ENCODE data around the gene TNKS1BP1.
A peak's percentile ranks its signal among the peaks of the same experiment; 100 is the strongest.
"Not testable (repeated sequence)": the region's sequence is repeated elsewhere in the genome, so short reads cannot be mapped to it uniquely, and the experiment has no call there.

TNKS1BP1 gene, protein sequence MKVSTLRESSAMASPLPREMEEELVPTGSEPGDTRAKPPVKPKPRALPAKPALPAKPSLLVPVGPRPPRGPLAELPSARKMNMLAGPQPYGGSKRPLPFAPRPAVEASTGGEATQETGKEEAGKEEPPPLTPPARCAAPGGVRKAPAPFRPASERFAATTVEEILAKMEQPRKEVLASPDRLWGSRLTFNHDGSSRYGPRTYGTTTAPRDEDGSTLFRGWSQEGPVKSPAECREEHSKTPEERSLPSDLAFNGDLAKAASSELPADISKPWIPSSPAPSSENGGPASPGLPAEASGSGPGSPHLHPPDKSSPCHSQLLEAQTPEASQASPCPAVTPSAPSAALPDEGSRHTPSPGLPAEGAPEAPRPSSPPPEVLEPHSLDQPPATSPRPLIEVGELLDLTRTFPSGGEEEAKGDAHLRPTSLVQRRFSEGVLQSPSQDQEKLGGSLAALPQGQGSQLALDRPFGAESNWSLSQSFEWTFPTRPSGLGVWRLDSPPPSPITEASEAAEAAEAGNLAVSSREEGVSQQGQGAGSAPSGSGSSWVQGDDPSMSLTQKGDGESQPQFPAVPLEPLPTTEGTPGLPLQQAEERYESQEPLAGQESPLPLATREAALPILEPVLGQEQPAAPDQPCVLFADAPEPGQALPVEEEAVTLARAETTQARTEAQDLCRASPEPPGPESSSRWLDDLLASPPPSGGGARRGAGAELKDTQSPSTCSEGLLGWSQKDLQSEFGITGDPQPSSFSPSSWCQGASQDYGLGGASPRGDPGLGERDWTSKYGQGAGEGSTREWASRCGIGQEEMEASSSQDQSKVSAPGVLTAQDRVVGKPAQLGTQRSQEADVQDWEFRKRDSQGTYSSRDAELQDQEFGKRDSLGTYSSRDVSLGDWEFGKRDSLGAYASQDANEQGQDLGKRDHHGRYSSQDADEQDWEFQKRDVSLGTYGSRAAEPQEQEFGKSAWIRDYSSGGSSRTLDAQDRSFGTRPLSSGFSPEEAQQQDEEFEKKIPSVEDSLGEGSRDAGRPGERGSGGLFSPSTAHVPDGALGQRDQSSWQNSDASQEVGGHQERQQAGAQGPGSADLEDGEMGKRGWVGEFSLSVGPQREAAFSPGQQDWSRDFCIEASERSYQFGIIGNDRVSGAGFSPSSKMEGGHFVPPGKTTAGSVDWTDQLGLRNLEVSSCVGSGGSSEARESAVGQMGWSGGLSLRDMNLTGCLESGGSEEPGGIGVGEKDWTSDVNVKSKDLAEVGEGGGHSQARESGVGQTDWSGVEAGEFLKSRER (N-terminal part only)

DNA sequence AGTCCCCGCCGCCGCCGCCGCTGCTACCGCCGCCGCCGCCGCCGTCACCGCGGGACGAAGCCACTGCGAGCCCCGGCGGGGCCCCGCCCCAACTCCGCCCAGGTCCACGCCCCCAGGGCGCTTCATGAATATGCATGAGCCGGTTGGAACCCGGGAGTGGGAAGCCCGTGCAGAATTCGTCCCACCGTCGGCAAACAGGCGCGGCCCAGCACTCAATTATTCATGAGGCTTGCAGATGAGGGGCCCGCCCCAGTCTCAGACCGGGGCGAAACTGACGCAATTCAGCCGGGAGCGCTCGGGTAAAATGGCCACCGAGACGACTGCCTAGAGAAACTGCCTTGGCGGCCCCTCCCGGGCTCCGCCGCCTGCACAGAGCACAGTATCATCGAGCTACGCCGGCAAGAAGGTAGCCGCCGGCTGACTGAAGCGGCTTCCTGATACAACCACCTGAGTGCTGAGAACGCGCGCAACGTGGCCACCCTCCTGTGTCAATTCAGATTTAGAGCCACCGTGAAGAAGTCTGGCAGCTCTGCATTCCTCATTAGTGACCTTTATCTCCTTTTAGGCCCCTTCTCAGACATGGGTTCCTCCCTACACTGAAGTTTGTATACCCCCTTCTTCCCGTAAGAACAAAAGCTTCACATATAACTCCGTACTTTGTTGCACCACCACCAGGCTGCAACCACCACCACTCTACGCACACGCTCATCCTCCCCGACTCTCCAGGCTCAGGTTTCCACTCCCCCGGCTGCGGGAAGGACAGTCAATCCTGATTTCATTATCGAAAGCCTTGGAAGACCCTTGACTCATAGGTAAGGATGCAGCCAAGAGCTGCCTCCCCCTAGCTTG lies at the start of gene TNKS1BP1:
Gene TNKS1BP1 (minus strand): TSS at position 67 of the 849 bp plus-strand sequence. CDS start 3,067 bp downstream, outside the sequence.
- DNase-seq = peak; percentile 93 to 95

DNA sequence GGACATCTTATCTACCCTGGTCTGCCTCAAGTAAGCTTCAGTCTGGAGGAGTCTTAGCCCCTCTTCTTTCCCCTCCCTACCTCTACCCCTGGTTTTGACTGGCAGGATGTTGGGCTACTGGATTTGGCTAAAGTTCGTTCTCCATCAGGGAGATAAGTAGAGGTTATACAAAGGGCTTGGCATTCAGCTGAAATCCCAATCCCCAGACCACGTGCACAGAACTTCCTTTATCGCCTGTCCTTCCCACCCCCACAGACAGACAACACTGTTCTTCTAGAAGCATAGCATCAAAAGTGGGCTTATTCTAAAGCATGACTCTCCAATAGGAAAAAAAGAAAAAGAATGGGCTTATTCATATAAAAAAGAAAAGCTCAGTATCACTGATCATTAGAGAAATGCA lies 48.4 kb upstream of the TNKS1BP1 start:
- no peak for DNase-seq

DNA sequence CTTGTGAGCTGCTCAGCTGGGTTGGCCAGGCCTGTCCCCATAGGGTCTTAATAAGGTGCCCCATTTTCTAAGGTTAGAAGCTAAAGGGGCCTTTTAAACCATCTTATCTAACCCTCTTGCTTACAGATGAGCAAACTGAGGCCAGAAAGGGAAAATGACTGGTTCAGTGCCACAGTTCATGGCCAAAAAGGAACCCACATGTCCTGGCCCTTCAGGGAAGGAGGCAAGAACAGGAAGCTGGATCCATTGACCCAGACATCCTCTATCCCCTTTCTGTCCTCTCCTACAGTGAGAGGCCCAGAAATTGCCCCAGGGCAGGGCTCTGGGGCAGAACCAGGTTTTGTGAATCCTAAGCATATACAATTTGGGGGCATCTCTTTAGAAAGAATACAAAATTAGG lies 46.2 kb upstream of the TNKS1BP1 start:
- no peak for DNase-seq

DNA sequence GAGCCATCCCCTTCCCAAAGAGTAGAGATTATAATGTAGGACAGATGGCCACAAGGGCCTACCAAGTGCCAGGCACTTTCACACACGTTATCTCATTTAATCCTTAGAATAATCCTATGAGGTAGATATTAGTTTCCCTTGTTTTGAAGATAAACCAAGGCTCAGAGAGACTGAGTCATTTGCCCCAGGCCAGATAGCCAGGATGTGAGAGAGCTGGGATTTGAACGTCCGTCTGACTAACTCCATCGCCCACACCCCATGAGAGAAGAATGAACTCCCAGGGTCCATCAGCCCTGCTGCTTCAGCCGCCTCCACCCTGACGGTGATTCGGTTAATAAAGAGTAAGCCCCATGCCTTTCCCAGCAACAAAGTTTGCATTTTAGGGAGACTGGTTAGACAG lies 45.5 kb upstream of the TNKS1BP1 start:
- no peak for DNase-seq

DNA sequence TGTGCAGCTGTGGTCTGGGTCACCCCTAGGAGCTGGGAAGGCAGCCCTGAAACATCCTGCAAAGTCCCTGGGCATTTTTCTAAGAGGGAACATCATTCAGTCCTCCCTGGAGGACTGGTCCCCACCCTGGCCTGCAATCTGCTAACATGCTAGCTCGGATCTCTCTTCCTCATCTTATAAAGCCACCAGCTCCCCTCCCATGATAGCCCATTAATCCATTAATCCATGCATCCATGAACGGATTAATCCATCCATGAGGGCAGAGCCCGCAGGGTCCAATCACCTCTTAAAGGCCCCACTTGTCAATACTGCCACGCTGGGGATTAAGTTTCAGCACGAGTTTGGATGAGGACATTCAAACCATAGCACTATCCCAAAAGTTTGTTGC lies 44.1 kb upstream of the TNKS1BP1 start:
- no peak for DNase-seq

DNA sequence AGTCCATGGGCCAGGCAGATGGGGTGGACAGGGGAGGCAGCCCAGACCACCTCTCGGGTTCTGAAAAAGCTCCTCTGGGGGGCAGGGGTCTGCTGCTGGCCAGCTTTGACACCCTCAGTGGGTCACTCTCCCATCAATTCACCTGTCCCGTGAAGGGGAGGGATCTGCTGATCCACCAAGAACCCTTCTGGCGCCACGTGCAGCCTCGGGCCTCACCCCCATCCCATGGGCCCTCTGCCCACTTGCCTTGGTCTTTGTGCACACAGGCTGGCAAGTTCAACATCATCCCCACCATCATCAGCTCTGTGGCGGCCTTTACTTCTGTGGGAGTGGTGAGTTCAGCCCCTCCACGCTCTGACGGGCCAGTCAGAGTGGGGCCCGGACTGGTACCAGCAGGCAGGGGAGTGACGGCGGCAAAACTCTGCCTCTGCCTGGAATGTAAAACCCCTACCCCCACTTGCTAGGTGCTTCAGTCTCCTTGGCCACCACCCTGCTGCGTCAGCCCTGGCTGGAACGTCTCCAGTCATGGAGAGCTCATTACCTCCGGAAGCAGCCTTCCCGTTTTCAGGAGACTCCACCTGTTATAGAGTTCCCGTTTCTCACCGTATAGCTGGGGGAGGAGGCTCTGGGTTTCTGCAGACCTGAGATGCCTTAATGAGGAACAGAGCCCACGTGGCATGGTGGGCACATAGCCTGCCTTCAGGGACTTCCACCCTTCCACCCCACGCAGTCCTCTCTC lies 43.5 kb upstream of the TNKS1BP1 start:
- no peak for DNase-seq

DNA sequence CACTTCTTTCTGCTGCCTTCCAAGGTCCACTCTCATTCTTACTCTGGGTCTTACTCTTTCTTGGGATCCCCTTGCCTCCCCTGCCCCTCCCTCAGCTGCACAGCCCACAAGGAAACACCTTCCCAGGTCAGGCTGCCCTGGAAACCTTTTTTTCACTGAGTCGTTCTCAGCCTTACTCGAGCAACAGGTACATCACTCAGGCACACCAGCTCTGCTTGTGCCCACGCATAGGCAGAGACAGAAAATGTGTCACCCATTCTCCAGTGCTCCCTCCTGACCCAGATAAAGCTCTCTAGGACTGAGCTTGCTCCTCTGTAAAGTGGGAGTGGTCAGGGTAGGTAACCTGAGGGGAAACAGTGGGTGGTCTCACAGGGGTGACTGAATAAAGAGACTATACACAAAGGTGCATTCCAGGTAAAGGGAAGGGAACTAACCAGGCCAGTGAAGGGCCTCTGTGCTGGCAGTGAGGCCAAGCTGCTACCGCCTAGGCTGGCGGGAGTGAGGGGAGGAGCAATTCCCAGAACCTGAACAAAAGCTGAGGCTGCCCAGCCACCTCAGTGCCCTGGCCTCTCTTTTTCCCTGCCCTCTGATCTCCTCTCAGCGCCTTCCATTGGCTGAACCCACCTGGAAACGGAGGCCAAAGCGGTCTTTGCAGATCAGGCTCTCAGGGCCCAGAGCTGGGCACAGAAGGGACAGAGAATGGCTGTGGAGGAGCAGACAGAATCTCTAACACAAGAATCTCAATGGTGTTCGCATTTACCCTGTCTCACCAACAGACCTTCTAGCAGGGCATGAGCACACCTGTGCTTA lies 40.3 kb upstream of the TNKS1BP1 start:
- DNase-seq = no peak

DNA sequence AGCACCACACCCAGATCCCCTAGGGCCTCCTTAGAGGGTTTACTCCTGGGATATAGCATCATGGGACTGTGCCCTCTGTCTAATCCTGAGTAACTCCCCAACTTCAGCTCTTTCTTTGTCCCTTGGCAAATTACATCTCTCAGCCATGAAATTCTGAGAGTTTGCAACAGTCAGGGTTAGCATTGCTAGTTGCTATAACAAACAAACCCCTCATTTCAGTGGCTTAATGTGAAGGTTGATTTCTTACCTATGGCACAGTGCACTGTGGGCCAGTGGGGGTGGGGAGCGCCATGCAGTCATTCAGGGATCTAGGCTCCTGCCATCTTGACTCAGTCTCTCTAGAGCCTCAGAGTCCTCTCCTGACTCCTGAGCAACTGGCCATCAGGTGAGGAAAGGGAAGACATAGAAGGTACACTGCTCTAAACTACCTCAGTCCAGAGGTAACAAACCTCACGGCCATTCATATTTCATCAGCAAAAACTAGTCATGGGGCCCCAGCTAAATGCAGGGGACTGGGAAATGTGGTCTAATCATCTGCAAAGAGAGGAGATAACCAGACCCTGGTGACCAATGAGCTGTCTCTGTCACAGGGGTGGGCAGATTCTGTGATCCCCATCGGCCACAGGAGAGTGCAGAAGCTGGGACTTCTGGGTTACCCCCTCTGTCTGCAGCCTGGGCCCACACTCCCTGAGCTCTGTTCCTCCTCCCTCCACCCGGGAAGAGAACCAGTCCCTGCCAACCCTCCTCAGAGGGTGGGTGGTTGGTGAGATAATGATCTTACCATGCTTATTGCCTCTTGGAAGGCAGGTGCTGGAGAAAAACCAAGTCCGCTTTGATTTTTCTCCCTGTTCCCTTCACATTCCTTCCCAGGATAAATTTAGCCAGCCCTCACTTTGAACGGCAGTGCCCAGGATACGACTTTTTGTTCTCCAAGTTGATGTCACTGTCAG lies 38.7 kb upstream of the TNKS1BP1 start:
- no peak for DNase-seq

DNA sequence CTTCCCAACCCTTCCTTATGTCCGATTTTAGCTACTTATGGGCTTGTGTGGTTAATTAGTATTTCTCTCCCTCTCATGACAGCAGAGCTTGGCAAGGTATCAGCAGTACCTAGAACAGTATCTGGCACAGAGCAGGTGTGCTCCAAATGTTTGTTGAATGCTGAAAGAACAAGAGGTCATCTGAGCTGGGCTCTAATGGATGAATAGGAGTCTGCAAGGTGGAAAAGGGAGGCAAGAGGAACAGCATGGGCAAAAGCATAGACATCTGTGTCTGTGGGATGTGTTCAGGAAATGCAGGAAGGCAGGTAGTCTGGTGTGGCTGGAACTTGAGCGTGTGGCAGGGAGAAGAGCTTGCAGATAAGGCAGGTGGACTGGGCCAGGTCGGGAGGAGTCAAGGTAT lies 37.2 kb upstream of the TNKS1BP1 start:
- no peak for DNase-seq

DNA sequence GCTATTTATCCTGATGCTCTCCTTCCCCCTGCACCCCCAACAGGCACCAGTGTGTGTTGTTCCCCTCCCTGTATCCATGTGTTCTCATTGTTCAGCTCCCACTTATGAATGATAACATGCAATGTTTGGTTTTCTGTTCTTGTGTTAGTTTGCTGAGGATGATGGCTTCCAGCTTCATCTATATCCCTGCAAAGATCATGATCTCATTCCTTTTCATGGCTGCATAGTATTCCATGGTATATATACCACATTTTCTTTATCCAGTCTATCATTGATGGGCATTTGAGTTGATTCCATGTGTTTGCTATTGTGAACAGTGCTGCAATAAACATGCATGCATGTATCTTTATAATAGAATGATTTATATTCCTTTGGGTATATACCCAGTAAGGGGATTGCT lies 36.7 kb upstream of the TNKS1BP1 start:
- not testable (repeated sequence) for DNase-seq

DNA sequence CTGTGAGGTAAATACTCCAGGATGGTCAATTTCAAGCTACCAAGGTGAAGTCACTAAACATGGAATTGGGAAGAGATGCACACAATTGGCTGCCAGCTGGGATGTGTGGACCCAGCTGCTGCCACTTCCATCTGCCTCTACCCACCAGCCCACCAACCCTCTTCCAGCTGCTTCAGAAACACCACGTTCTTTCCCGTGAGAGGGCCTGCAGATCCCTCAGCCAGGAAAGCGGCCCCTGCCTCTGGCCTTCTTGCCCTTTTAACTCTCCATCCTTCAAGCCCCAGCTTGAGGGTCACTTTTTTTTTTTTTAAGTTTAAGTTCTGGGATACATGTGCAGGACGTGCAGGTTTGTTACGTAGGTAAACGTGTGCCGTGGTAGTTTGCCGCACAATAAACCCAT lies 36.2 kb upstream of the TNKS1BP1 start:
- DNase-seq = no peak

DNA sequence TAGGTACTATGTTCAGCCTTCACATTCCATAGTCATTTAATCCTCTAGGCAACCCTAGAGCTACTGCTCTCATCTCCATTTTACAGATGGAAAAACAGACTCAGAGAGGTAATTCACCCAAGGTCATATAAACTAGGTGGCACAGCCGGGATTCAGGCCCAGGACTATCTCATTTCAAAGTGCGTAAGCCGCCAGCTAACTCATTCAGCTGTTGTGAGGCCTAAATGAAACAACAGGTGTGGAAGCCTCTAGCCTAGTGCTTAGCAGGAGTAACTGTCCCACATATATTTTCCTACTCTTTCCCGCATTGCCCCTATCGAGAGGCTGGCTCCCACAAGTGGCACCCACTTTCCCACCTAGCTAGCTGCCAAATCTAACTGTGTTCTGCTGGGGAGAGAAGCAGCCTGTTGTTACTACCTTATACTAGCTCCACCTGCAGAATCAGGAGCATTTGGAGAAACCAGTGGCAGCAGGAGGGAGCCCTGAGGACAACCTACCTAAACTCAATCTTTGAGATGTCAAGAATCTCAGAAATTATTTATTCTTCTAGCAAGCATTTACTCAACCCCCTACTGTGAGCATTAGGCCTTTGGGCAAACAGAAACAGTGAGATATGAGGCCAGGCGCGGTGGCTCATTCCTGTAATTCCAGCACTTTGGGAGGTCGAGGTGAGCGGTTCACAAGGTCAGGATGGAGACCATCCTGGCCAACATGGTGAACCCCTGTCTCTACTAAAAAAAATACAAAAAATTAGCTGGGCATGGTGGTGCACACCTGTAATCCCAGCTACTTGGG lies 35.3 kb upstream of the TNKS1BP1 start:
- no peak for DNase-seq

DNA sequence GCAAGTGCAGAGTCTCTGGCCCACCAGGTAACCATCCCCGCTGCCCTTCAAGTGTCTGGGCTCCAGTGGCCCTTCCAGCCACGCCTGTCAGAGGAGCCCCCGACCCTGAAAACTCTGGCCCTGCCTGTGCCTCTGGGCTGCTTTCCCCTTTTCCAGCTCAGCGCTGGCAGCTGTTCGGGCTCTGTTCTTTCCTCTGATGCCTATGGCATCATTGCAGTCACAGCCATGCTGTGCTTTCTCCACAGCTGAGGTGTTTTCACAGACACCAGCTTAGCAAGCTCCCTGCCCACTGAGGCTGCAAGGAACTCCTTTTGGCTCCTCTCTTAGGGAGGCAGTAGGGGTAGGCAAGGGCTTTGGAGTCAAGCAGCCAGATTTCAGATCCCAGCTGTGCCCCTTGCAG lies 34.6 kb upstream of the TNKS1BP1 start:
- no peak for DNase-seq

DNA sequence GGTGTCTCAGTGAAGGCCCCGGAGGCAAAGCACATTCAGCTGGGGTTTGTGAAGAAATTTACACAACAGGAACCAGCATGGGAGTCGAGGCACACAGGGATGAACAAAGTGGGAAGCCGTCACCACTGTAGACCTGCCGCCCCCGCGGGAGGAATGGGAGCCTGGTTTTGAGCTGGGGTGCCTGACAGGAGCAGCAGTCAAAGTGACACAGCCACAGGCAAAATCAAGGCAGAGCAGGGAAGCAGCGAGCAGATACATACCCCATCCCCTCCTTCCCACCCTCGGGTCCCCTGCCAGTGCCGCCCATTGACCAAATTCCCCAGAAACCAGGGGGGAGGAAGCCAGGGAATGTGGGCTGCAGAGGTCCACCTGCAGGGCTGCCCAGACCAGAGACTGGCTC lies 34.2 kb upstream of the TNKS1BP1 start:
- no peak for DNase-seq

DNA sequence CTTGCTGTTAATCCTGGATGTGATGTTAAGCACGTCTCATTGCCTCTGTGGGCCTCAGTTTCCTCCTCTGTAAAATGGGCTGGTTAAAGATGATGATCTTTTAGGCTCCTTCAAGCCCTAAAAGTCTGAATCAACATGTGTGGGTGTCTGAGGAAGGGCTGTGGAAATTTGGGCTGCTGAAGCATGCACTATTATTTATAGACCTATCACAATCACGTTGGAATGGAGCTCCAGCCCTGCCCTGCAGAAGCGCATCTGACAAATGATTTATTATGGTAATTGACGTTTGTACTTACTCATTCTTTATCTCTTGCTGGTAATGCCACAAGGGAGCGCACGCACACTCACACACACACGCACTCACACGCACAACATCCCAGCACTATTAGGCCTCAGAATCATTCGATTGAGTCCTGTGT lies 33.8 kb upstream of the TNKS1BP1 start:
- no peak for DNase-seq

DNA sequence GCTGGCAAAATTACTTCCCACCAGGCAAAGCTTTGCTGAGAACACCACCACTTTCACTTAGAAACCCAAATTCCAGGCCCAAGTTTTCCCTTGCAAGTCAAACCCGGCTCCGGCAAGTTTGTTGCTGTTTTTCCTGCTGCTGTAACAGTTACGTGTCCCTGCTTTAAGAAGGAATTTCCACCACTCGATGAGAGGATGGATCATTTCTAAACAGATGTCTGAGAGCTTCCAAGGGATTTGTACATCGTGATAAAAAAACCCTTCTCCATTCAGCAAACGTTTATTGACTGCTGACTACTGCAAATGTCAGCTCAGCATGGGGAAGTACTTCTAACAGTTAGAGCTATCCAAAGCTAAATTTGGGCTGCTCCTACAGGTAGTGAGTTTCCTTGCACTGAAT lies 33.1 kb upstream of the TNKS1BP1 start:
- no peak for DNase-seq

DNA sequence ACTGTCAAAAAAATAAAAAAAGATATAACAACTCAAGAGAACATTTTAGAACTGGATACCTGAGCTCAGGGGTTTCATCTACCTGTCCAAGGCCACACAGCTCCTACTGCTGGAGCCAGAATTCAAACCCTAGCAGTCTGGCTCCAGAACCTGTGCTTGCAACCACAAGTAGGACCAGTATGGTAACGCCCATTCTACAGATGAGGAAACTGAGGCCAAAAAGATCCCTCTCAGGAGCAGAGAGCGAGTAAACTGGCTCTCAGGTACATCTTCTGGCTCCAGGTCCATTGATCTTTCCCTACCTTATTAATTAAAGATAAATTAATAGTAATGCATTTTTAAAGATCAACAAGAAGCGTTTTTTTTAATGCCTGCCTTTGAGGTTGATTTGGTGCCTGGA lies 32.6 kb upstream of the TNKS1BP1 start:
- no peak for DNase-seq

DNA sequence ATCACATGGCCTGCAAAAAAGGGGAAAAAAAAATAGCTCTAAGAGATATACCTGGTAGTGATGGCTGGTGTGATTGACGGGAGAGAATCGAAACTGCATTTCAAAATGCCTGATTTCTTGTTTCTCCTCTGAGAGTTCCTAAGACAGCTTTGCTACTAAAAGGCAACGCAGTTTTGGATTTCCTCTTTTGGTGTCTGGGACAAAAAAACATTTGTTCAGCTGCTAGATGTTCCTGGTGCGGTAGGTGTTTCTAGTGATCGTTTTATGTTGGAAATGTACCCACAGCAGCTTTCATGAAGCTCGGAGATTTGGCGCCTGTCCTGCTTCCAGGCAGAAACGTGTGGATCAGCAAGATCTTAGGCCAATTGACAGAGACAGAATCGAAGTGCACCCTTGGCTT lies 31.5 kb upstream of the TNKS1BP1 start:
- DNase-seq = no peak

DNA sequence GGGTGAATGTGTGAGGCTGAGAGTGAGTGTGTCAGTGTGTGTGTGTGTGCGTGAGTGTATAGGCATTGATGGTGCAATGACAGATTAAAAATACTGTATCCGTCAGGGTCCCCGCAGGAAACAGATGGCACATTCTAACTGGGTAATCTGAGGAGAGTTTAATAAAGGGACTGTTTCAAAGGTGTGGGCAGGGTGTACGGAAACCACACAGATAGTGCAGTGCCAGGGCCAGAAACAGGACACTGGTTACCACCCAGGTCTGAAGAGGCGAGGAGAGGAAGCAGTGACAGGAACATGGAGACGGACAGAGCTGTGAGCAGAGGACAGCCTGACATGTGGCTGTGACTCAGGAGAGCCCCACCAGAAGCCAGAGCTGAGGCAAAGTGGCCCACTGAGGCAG lies 29.9 kb upstream of the TNKS1BP1 start:
- DNase-seq = no peak
